ENCODE results near the gene IMPG2.

GRCh38 chr3:101184111-101184510 is 136.3 kb downstream of the IMPG2 start:
- TF ChIP-seq GATA2 (IDR thresholded peaks at IDR 0.05; ENCODE audit: low read depth, low read length) (no peak), GATA3 (IDR thresholded peaks at IDR 0.05; ENCODE audit: low read depth, low read length) (no peak)

Measured in SH-SY5Y (cell line).